IMR-90 (cell line): Measurements from ENCODE around the gene CELSR1.

Experiments
- CEBPB ChIP-seq: IDR thresholded peaks from 2 replicates; pipeline ENCODE4 v1.6.1; 2012; ENCODE audit warnings: low read depth, low read length, improper control_type of control experiment
- MAFK ChIP-seq: IDR thresholded peaks from 2 replicates; pipeline ENCODE4 v1.6.1; 2012; ENCODE audit warnings: low read depth, low read length, improper control_type of control experiment
- POLR2A ChIP-seq: IDR thresholded peaks from 2 replicates; pipeline ENCODE4 v1.6.1; 2012; ENCODE audit warnings: mild to moderate bottlenecking, low read depth, low read length
- RAD21 ChIP-seq: IDR thresholded peaks from 2 replicates; pipeline ENCODE4 v1.6.1; 2012; ENCODE audit warnings: low read length, improper control_type of control experiment
- RFX5 ChIP-seq: IDR thresholded peaks from 2 replicates; pipeline ENCODE4 v1.8.0; 2012; ENCODE audit warnings: low read depth, mild to moderate bottlenecking, low read length, moderate library complexity
- USF2 ChIP-seq: fragments of 150-350 bp; IDR thresholded peaks from 2 replicates; pipeline ENCODE4 v1.6.1; 2017; ENCODE audit warnings: mild to moderate bottlenecking, antibody characterized with exemption, low read length, low read depth
- TF ChIP-seq, protein P1 (sequence below): conservative IDR thresholded peaks from 2 replicates; pipeline ENCODE4 v1.5.1; 2012; ENCODE audit warnings: mild to moderate bottlenecking, low read depth, low read length, improper control_type of control experiment

DNA sequence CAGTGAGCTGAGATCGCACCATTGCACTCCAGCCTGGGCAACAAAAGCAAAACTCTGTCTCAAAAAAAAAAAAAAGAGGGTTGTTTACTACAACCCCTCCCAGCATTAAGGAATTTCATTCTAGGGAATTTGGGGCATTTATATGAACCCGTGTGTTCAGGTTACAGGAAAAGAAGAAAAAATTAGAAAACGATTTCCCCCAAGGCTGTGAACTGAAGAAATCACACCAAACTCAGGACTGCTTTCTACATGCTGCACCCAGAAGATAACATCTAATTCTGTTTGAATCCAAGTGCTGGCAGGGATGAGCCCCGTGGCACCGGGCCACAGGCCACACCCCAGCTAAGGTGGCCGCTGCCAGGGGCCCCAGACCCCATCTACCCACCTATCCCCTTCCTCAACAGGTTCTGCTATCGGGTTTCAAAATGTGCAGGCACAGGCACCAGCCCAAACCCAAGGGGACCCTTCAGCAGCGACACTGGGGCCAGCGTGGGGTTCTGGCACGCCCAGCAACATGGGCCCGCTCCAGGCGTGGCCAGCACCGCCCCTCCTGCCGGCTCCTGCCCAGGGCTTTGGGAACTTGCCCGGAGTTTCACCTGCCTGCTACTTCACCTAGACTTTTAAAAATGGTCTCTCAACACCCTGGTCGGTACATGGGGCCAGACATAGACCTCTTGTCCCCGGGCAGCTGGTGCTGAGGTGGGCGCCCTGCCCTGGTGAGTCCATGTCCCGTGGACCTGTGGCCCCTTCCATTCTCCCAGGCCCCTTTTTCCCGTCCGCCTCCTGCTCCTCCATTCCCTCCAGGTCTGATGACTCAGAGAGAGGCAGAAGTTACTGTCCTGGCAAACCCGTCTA lies 11.8 kb downstream of the CELSR1 start:
- TF ChIP-seq, protein P1, sequence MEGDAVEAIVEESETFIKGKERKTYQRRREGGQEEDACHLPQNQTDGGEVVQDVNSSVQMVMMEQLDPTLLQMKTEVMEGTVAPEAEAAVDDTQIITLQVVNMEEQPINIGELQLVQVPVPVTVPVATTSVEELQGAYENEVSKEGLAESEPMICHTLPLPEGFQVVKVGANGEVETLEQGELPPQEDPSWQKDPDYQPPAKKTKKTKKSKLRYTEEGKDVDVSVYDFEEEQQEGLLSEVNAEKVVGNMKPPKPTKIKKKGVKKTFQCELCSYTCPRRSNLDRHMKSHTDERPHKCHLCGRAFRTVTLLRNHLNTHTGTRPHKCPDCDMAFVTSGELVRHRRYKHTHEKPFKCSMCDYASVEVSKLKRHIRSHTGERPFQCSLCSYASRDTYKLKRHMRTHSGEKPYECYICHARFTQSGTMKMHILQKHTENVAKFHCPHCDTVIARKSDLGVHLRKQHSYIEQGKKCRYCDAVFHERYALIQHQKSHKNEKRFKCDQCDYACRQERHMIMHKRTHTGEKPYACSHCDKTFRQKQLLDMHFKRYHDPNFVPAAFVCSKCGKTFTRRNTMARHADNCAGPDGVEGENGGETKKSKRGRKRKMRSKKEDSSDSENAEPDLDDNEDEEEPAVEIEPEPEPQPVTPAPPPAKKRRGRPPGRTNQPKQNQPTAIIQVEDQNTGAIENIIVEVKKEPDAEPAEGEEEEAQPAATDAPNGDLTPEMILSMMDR, result no peak
- TF ChIP-seq POLR2A (no peak), RAD21 (no peak), USF2 (no peak), MAFK (no peak), CEBPB (no peak), RFX5 (no peak)
